HG02852 (cell line): Measurements from ENCODE around the gene RAB11FIP3.

ENCODE experiments used
- ATAC-seq: cut with Tn5 transposase; IDR thresholded peaks from one replicate; pipeline ENCODE4 v1.9.1; 2021; ENCODE audit warnings: mild to moderate bottlenecking, moderate library complexity; ENCODE audit not compliant: unreplicated experiment

RAB11FIP3 gene

GRCh38 chr16:551210-551609 is 125.8 kb downstream of the RAB11FIP3 start:
- no peak for ATAC-seq

GRCh38 chr16:552171-552570 is 126.7 kb downstream of the RAB11FIP3 start:
- ATAC-seq, result no peak

- ATAC-seq, result no peak
Measured at GRCh38 chr16:553601-554296, 128.3 kb downstream of the RAB11FIP3 start.

GRCh38 chr16:554297-554621 is 128.8 kb downstream of the RAB11FIP3 start:
- no peak for ATAC-seq

GRCh38 chr16:554640-555365 is 129.4 kb downstream of the RAB11FIP3 start:
- no peak for ATAC-seq

GRCh38 chr16:555528-556473 is 130.4 kb downstream of the RAB11FIP3 start:
- no peak for ATAC-seq

- ATAC-seq, result no peak
Measured at GRCh38 chr16:556474-557173, 131.2 kb downstream of the RAB11FIP3 start.

- ATAC-seq, result no peak
Measured at GRCh38 chr16:557463-558297, 132.2 kb downstream of the RAB11FIP3 start.

GRCh38 chr16:558298-559020 is 133.0 kb downstream of the RAB11FIP3 start:
- ATAC-seq, result no peak

GRCh38 chr16:559021-559380 is 133.6 kb downstream of the RAB11FIP3 start:
- ATAC-seq, result no peak

- ATAC-seq, result no peak
Measured at GRCh38 chr16:559411-560203, 134.2 kb downstream of the RAB11FIP3 start.

GRCh38 chr16:560204-560700 is 134.8 kb downstream of the RAB11FIP3 start, which contains the start of gene PRR35:
Gene PRR35 (plus strand): TSS chr16:560394. CDS start chr16:563295, 2,901 bp downstream.
- ATAC-seq, result no peak

GRCh38 chr16:560701-561412 is 135.4 kb downstream of the RAB11FIP3 start:
- no peak for ATAC-seq

- no peak for ATAC-seq
Measured at GRCh38 chr16:561413-561794, 136.0 kb downstream of the RAB11FIP3 start.

GRCh38 chr16:561957-562938 is 136.8 kb downstream of the RAB11FIP3 start:
- ATAC-seq, result no peak

GRCh38 chr16:563072-563644 is 137.7 kb downstream of the RAB11FIP3 start:
- ATAC-seq, result no peak
